AG10803 (cell line): Measurements from ENCODE around the gene CCSER1.

ENCODE experiments used
- DNase-seq: peaks from one replicate; pipeline ENCODE4 v3.0.0; 2010; ENCODE audit warnings: low read depth
- H3K4me3 ChIP-seq: 2 replicates; pipeline ENCODE4 v1.5.1; 2011; ENCODE audit warnings: mild to moderate bottlenecking, low read length, control low read depth
- CTCF ChIP-seq: conservative IDR thresholded peaks from 2 replicates; pipeline ENCODE4 v1.5.1; 2011; ENCODE audit warnings: mild to moderate bottlenecking, low read length, control low read depth, inconsistent platforms

The CCSER1 gene

GRCh38 chr4:90187148-90187884, 60.1 kb downstream of the CCSER1 start:
- no peak overlapping the region for H3K4me3 ChIP-seq
- no peak for TF ChIP-seq CTCF
- no peak for DNase-seq

GRCh38 chr4:90189178-90189577, 62.0 kb downstream of the CCSER1 start:
- no peak for DNase-seq

GRCh38 chr4:90189946-90190345, 62.8 kb downstream of the CCSER1 start:
- TF ChIP-seq CTCF, result no peak
- no peak overlapping the region for H3K4me3 ChIP-seq
- DNase-seq, result no peak

More at GRCh38 chr4:90189178-90189577, 62.0 kb downstream of the CCSER1 start:
- H3K4me3 ChIP-seq, result no peak overlapping the region
- TF ChIP-seq CTCF, result no peak

GRCh38 chr4:90190525-90190924, 63.3 kb downstream of the CCSER1 start:
- TF ChIP-seq CTCF, result no peak
- DNase-seq, result no peak
- no peak overlapping the region for H3K4me3 ChIP-seq

- TF ChIP-seq CTCF, result no peak
- no peak overlapping the region for H3K4me3 ChIP-seq
- DNase-seq, result no peak
Measured at GRCh38 chr4:90198086-90198847, 71.1 kb downstream of the CCSER1 start.

- no peak for DNase-seq
- no peak overlapping the region for H3K4me3 ChIP-seq
- TF ChIP-seq CTCF, result no peak
Measured at GRCh38 chr4:90207887-90208454, 80.8 kb downstream of the CCSER1 start.
